ENCODE data around the gene RGMA.

DNA sequence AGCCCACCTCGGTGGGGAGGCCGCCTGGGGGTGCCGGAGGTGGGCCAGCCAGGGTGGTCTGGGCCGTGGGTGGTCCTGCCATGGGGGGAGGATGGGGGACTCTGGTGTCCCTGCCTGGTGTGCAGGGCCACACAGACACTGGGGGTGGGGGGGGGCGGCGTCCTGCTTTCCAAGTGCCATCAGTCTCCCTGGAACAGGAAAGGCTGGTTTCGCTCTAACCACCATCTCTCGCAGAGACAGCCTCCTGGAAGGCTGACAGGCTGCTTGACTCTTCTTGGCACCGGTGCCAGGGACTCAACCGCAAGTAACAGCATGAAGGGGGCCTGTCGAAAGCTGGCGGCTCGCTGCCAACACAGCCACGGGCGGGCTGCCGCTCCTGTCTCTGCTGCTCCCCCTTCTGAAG lies 40.3 kb downstream of the RGMA start:
- no peak for TF ChIP-seq CTCF (IDR thresholded peaks at IDR 0.05; ENCODE audit: extremely low read depth in 1 of 2, insufficient read depth in 1 of 2, low read depth in 1 of 2, low read length in 2 of 2)
- no peak for TF ChIP-seq POLR2A (IDR thresholded peaks at IDR 0.05; ENCODE audit: low read depth, low read length)
- no peak for TF ChIP-seq EZH2 (IDR thresholded peaks at IDR 0.05; ENCODE audit: borderline replicate concordance, low read depth, low read length, severe bottlenecking)
- TF ChIP-seq POLR2AphosphoS5 (IDR thresholded peaks at IDR 0.05; ENCODE audit: insufficient read depth, low read depth, low read length), result no peak
- no peak for TF ChIP-seq MYC (IDR thresholded peaks at IDR 0.05; ENCODE audit: low read depth, low read length)
